ENCODE results near the gene TIPRL. TPM values are rescaled to one million over a fixed set of nuclear protein-coding genes. Genes with fewer than 3 reads are reported as not detected.

Gene TIPRL
- 29.8 to 35.1 TPM (median 33.1 TPM) in 5 replicates for total RNA-seq (2022; extraction: Qiagen RNA extraction)

GRCh38 chr1:168178638-168179437 is at the start of gene TIPRL:
Gene TIPRL (plus strand): TSS chr1:168178962. CDS start chr1:168179078, 116 bp downstream.

GRCh38 chr1:168136709-168137514 is 41.9 kb upstream of the TIPRL start, which contains the start of gene GPR161:
Gene GPR161 (minus strand): TSS chr1:168136930. CDS start chr1:168104850, 32,080 bp downstream.

GRCh38 chr1:168225476-168226190 is 46.9 kb downstream of the TIPRL start, which contains the start of gene SFT2D2:
Gene SFT2D2 (plus strand): TSS chr1:168226004. CDS start chr1:168226080, 76 bp downstream.

Other genes with a start within 250 kb of the TIPRL start
- gene DCAF6, start 242.3 kb upstream of the TIPRL start, total RNA-seq (2022; extraction: Qiagen RNA extraction), result 23.6 to 30.2 TPM (median 24.7 TPM) in 5 replicates
- gene MPC2, start 241.9 kb upstream of the TIPRL start, total RNA-seq (2022; extraction: Qiagen RNA extraction), result 52.4 to 82.2 TPM (median 74.5 TPM) in 5 replicates
- gene GPR161, start 42.0 kb upstream of the TIPRL start, total RNA-seq (2022; extraction: Qiagen RNA extraction), result 10.4 to 17.4 TPM (median 15.9 TPM) in 5 replicates
- gene SFT2D2, start 47.0 kb downstream of the TIPRL start, total RNA-seq (2022; extraction: Qiagen RNA extraction), result 13.0 to 17.3 TPM (median 13.7 TPM) in 5 replicates
- gene TBX19, start 101.9 kb downstream of the TIPRL start, total RNA-seq (2022; extraction: Qiagen RNA extraction), result 0.35 to 1.00 TPM (median 0.68 TPM) in 5 replicates

Data from A549 treated with Mapracorat at 1 μM for 4 hours (cell line).